GM13977 (cell line): ENCODE measurements around the gene UNC80.

Source experiments
- DNase-seq: peaks from one replicate; pipeline ENCODE4 v3.0.0; 2012; ENCODE audit warnings: low spot score
- in situ Hi-C: fragments of 300-500 bp; cut with MboI; formaldehyde crosslinking; loops from one replicate; pipeline ENCODE4 v1.12.0; 2022; ENCODE audit warnings: low sequenced_read_pairs, low pct_unique_long_range_greater_than_20kb, mixed read lengths, inconsistent platforms; ENCODE audit not compliant: unreplicated experiment
- TF ChIP-seq, protein P1 (sequence below): IDR thresholded peaks from 2 replicates; pipeline ENCODE4 v1.5.1; 2012; ENCODE audit warnings: mild to moderate bottlenecking, control low read depth; ENCODE audit not compliant: insufficient read depth; ENCODE audit errors: extremely low read depth, missing control alignments

The UNC80 gene

DNA sequence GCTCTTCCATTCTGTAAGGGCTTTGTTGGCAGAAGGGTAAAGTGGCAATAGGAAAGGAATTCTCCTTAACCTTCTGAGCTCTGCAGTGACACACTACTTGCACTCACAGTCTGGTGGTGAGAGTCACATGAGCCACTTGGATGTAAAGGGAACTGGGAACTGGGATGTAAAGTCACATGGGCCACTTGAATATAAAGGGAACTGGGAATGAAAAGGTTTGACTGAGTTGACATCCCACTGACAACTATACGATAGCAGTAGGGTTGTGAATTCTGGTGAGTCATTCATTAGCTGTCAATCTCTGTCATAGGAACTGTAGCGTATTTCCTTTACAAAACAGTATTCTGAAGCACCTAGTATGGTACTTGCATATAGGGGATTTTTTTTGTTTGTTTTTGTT lies 236.3 kb downstream of the UNC80 start:
- no peak for DNase-seq

DNA sequence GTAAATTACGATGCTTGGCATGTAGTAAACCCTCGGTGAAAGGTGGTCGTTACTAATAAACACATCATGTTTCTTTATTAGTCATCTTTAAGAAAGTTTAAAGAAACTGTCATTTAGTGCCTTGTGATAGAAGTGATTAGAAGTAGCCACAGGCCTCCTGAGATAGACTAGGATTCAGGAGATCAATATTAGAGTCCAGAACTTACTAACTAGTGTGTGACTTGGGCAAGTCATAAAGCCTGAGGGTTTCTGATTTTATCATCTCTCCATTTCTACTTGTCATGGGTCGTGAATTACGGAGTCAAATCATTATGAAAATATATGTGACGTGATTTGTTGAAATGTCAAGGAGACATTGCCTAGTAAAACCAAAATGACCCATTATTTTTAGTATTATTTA lies 237.5 kb downstream of the UNC80 start:
- in situ Hi-C loops: no loop called here
- TF ChIP-seq, protein P1, sequence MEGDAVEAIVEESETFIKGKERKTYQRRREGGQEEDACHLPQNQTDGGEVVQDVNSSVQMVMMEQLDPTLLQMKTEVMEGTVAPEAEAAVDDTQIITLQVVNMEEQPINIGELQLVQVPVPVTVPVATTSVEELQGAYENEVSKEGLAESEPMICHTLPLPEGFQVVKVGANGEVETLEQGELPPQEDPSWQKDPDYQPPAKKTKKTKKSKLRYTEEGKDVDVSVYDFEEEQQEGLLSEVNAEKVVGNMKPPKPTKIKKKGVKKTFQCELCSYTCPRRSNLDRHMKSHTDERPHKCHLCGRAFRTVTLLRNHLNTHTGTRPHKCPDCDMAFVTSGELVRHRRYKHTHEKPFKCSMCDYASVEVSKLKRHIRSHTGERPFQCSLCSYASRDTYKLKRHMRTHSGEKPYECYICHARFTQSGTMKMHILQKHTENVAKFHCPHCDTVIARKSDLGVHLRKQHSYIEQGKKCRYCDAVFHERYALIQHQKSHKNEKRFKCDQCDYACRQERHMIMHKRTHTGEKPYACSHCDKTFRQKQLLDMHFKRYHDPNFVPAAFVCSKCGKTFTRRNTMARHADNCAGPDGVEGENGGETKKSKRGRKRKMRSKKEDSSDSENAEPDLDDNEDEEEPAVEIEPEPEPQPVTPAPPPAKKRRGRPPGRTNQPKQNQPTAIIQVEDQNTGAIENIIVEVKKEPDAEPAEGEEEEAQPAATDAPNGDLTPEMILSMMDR: no peak
- DNase-seq: no peak

More for the DNA sequence above, 236.3 kb downstream of the UNC80 start:
- in situ Hi-C loops: no loop called here
- TF ChIP-seq, protein P1: no peak

DNA sequence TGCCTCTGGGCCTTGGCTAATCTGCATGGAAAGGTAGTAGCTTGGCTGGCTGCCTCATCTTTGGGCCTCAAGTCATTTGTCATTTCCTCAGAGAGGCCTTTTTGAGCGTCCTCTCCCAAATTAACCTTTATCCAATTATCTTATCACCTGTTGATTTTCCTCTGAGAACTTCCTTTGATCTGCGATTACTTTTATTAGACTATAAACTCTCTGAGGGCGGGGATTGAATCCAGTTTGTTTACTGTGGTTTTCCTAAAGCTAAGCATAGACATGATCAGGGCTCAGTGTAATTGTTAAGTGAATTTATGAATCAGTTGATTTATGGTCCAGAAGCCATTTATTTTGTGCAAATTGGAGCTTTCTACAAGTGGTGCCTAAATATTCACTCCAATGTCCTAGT lies 238.3 kb downstream of the UNC80 start:
- in situ Hi-C loops: no loop called here
- TF ChIP-seq, protein P1: no peak
- no peak for DNase-seq

DNA sequence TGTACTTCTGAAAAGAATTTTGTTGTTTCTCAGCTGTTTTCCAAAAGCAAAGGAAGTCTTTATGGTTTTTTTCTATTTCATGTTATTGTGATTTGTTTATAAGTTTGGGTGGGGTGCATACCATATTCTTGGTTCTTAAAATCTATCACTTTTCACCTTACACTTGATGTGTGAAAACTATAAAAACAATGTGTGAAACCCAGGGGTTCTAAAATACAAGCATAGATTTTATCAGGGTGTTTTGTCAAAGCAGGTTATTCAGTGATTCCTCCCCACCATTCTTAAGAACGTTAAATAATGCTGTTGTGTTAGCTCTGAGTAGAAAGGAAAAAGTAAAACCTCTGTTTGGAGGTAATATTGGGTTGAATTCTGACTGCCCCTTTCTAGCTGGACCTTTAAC lies 248.5 kb downstream of the UNC80 start:
- TF ChIP-seq, protein P1: no peak
- in situ Hi-C loops: no loop called here
- no peak for DNase-seq

DNA sequence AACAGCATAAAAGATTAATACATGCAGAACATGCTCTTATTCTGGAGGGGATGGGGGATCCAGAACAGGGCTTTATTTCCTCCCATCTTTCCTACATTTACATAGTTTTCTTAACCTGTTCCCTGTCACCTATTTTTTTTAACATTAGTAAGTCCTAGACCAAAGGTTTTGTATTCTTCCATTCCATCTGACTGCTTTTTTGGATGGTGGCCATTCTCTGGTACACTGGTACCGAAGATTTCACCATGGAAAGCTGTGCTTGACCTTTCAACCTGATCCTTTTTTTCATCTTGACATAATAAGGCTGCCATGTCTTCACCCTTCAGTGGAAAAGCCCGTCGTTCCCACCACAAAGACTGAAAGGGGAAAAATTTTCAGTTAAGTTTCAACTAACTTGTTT lies 251.2 kb downstream of the UNC80 start:
- TF ChIP-seq, protein P1: no peak
- in situ Hi-C loops: no loop called here

DNA sequence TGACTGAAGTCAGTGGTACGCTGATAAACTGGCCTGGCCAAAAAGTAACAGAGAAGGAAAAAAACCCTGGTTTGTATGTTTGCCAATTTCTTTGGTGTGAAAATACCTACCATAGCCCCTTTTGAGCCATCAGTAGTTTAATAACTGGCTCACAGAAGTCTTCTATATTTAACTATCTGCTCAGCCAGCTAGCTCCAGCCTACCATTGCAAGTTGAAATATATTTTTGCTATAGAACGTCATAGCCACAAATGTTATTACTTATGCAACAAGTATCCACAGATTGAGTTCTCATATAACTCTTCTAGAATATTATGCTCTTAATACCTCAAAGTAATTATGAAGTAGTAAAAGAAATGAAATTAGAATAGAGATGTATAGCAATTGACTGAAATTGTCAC lies 256.0 kb downstream of the UNC80 start:
- TF ChIP-seq, protein P1: no peak
- in situ Hi-C loops: no loop called here

More for the DNA sequence above, 251.2 kb downstream of the UNC80 start:
- no peak for DNase-seq

DNA sequence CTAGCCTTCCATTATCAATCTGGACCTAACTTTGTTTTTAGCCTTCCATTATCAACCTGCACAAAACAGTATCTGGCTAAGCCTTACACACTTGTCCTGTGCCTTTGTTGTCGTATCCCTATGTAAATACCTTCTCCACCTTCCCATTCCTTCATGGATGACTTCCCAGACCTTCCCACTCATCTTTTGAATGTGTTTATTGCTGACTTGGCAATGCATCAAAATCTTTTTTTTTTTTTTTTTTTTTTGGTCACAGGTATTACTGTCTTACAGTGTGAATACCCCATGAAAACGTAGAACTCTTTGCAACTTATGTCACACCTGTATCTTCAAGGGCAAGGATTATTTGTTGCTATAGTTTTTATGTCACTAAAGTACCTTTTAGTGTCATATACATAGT lies 256.5 kb downstream of the UNC80 start:
- TF ChIP-seq, protein P1: no peak
- in situ Hi-C loops: no loop called here
- DNase-seq: no peak

More for the DNA sequence above, 256.0 kb downstream of the UNC80 start:
- DNase-seq: no peak
